Keratinocyte (primary cell): ENCODE measurements around the gene TXNRD1. TPM values are rescaled to one million over a fixed set of nuclear protein-coding genes. Genes with fewer than 3 reads are reported as not detected.

Experiments used
- polyA plus RNA-seq, 5 experiments: library from polyadenylated mRNA; depleted of rRNA in 3 of 5; stranded (reverse) in 3 of 5; stranded (forward) in 1 of 5; unstranded in 1 of 5; fragments of >200 nt; gene quantifications; 1 replicate in 1 of 5; 2 replicates in 3 of 5; 3 replicates in 1 of 5; pipeline versions ENCODE4 v1.2.1 to v1.2.3, GENCODE V29; 2011 to 2012; ENCODE audit warnings: missing spikeins in 2 of 5, low read depth in 1 of 5, low replicate concordance in 1 of 5

TXNRD1 gene
- polyA plus RNA-seq, 1 donor (not counting 4 experiments of a cell fraction or from before 2014, with no cell fraction given): 88.9 TPM

Other genes with a start within 250 kb of the TXNRD1 start
- gene TDG, start 249.9 kb upstream of the TXNRD1 start, polyA plus RNA-seq: 20.8 to 35.6 TPM (median 27.1 TPM) in 3 replicates
- gene GLT8D2, start 165.6 kb upstream of the TXNRD1 start, polyA plus RNA-seq: 1.1 to 1.4 TPM (median 1.2 TPM) in 3 replicates
- gene HCFC2, start 151.2 kb upstream of the TXNRD1 start, polyA plus RNA-seq: 5.3 to 8.4 TPM (median 8.3 TPM) in 3 replicates
- 9.4 to 22.8 TPM (median 11.0 TPM) in 3 replicates for gene NFYB, start 77.6 kb upstream of the TXNRD1 start, polyA plus RNA-seq
- 0.75 to 1.8 TPM (median 1.2 TPM) in 3 replicates for gene EID3, start 88.0 kb downstream of the TXNRD1 start, polyA plus RNA-seq
- 11.9 to 22.5 TPM (median 15.7 TPM) in 3 replicates for gene CHST11, start 241.2 kb downstream of the TXNRD1 start, polyA plus RNA-seq